Immature natural killer cell (primary cell): Measurements from ENCODE around the gene SDK1. TPM values are rescaled to one million over a fixed set of nuclear protein-coding genes. Genes with fewer than 3 reads are reported as not detected.

Experiments
- DNase-seq, 3 donors: peaks; one replicate each; pipeline ENCODE4 v3.0.0; 2022; ENCODE audit warnings: mixed read lengths in 1 of 3
- H3K27ac Mint-ChIP-seq, 6 donors: one replicate each; pipeline ENCODE4 v1.8.0; 2020; ENCODE audit warnings: mixed read lengths in 6 of 6, mild to moderate bottlenecking in 5 of 6, inconsistent platforms in 4 of 6, moderate library complexity in 3 of 6
- H3K27me3 Mint-ChIP-seq, 3 donors: one replicate each; pipeline ENCODE4 v1.8.0; 2020 to 2021; ENCODE audit warnings: low read depth in 3 of 3, mild to moderate bottlenecking in 3 of 3, mixed read lengths in 3 of 3, moderate library complexity in 3 of 3, inconsistent platforms in 1 of 3
- H3K36me3 Mint-ChIP-seq, 3 donors: one replicate each; pipeline ENCODE4 v1.8.0; 2020; ENCODE audit warnings: mixed read lengths in 3 of 3, inconsistent platforms in 2 of 3, mild to moderate bottlenecking in 2 of 3
- H3K4me1 Mint-ChIP-seq, 2 donors: one replicate each; pipeline ENCODE4 v1.8.0; 2020; ENCODE audit warnings: inconsistent platforms in 2 of 2, mild to moderate bottlenecking in 2 of 2, mixed read lengths in 2 of 2, moderate library complexity in 1 of 2
- H3K4me3 Mint-ChIP-seq, 5 donors: one replicate each; pipeline ENCODE4 v1.8.0; 2020; ENCODE audit warnings: mild to moderate bottlenecking in 5 of 5, mixed read lengths in 5 of 5, inconsistent platforms in 3 of 5, moderate library complexity in 3 of 5
- H3K9me3 Mint-ChIP-seq, 6 donors: one replicate each; pipeline ENCODE4 v1.8.0; 2020; ENCODE audit warnings: mild to moderate bottlenecking in 6 of 6, mixed read lengths in 6 of 6, inconsistent platforms in 4 of 6, moderate library complexity in 3 of 6
- polyA plus RNA-seq, 3 donors: library from polyadenylated mRNA; unstranded; fragments of 300-500 nt; fragmentation: Illumina TruSeq; gene quantifications; one replicate each; pipeline ENCODE4 v1.2.3, GENCODE V29; 2021

The SDK1 gene
- polyA plus RNA-seq, 3 donors from 2014 or later: not detected

- no peak overlapping the region for H3K4me3 Mint-ChIP-seq
- H3K9me3 Mint-ChIP-seq: no peaks in the 10 kb centered on the region
- no peaks in the 10 kb centered on the region for H3K4me1 Mint-ChIP-seq
- H3K27me3 Mint-ChIP-seq: peaks cover 0 to 2% (median 0%) of the 10 kb centered on the region in 3 donors
- no peak for DNase-seq
- no peaks in the 10 kb centered on the region for H3K36me3 Mint-ChIP-seq
- no peak overlapping the region for H3K27ac Mint-ChIP-seq
Observed at GRCh38 chr7:4196121-4196819, 895.2 kb downstream of the SDK1 start.

- no peak overlapping the region for H3K27ac Mint-ChIP-seq
- no peak for DNase-seq
- no peaks in the 10 kb centered on the region for H3K36me3 Mint-ChIP-seq
- no peaks in the 10 kb centered on the region for H3K4me1 Mint-ChIP-seq
- H3K9me3 Mint-ChIP-seq: no peaks in the 10 kb centered on the region
- peaks cover 0 to 2% (median 0%) of the 10 kb centered on the region in 3 donors for H3K27me3 Mint-ChIP-seq
- H3K4me3 Mint-ChIP-seq: no peak overlapping the region
Observed at GRCh38 chr7:4198301-4198700, 897.2 kb downstream of the SDK1 start.

GRCh38 chr7:4200546-4201094 is 899.6 kb downstream of the SDK1 start:
- H3K4me1 Mint-ChIP-seq: no peaks in the 10 kb centered on the region
- peaks cover 0 to 4% (median 3%) of the 10 kb centered on the region in 3 donors for H3K27me3 Mint-ChIP-seq
- H3K27ac Mint-ChIP-seq: no peak overlapping the region
- DNase-seq: no peak
- H3K36me3 Mint-ChIP-seq: no peaks in the 10 kb centered on the region
- peaks cover 0 to 1% (median 0%) of the 10 kb centered on the region in 6 donors for H3K9me3 Mint-ChIP-seq
- no peak overlapping the region for H3K4me3 Mint-ChIP-seq

DNA sequence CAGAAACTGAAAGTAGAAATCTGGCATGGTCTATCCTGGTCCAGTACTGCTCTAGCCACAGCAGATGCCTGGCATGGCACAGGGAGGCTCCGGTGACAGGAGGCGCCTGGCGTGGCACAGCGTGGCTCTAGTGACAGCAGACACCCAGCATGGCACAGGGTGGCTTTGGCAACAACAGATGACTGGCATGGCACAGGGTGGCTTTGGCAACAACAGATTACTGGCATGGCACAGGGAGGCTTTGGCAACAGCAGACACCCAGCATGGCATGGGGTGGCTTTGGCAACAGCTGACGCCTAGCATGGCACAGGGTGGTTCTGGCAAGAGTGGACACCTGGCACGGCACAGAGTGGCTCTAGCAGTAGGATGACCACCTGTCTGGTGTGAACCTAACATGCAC is 900.5 kb downstream of the SDK1 start:
- no peak for DNase-seq
- Mint-ChIP-seq H3K36me3 (no peaks in the 10 kb centered on the region), H3K4me3 (no peak overlapping the region), H3K27ac (no peak overlapping the region), H3K4me1 (no peaks in the 10 kb centered on the region), H3K27me3 (peaks cover 0 to 4% (median 3%) of the 10 kb centered on the region in 3 donors), H3K9me3 (peaks cover 0 to 1% (median 0%) of the 10 kb centered on the region in 6 donors)

GRCh38 chr7:4202154-4202736 is 901.2 kb downstream of the SDK1 start:
- no peak overlapping the region for H3K4me3 Mint-ChIP-seq
- H3K36me3 Mint-ChIP-seq: no peaks in the 10 kb centered on the region
- peaks cover 0 to 4% (median 3%) of the 10 kb centered on the region in 3 donors for H3K27me3 Mint-ChIP-seq
- peaks cover 0 to 1% (median 0%) of the 10 kb centered on the region in 6 donors for H3K9me3 Mint-ChIP-seq
- no peaks in the 10 kb centered on the region for H3K4me1 Mint-ChIP-seq
- no peak for DNase-seq
- H3K27ac Mint-ChIP-seq: no peak overlapping the region

DNA sequence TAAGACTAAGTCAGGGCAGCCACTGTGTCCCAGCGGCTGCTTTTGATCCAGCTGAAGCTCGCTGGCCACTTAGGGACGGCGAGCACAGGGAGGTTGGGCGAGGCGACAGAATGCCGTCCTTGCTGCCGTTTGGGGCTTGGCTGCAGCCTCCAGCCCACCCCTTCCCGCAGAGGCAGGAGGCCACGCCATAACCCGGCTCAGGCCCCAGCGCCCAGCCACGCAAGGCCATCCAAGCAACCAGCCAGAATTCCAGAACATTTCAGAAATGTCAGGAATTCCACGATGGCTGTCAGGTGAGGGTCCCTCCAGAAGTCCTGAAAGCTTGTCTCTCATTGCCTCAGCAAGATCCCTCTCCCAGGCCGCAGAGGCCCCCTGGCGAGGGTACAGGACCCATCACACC is 901.9 kb downstream of the SDK1 start:
- H3K9me3 Mint-ChIP-seq: peaks cover 0 to 1% (median 0%) of the 10 kb centered on the region in 6 donors
- H3K4me3 Mint-ChIP-seq: no peak overlapping the region
- no peaks in the 10 kb centered on the region for H3K4me1 Mint-ChIP-seq
- peaks cover 0 to 3% (median 2%) of the 10 kb centered on the region in 3 donors for H3K27me3 Mint-ChIP-seq
- no peak overlapping the region for H3K27ac Mint-ChIP-seq
- H3K36me3 Mint-ChIP-seq: no peaks in the 10 kb centered on the region
- no peak for DNase-seq

GRCh38 chr7:4203626-4204512 is 902.8 kb downstream of the SDK1 start:
- no peak for DNase-seq
- Mint-ChIP-seq H3K27me3 (peaks cover 0 to 3% (median 2%) of the 10 kb centered on the region in 3 donors), H3K9me3 (peaks cover 0 to 1% (median 0%) of the 10 kb centered on the region in 6 donors), H3K36me3 (no peaks in the 10 kb centered on the region), H3K27ac (peak overlapping the region in 2 of 6 donors; percentile 68 to 76), H3K4me3 (peak overlapping the region in 2 of 5 donors; percentile 65 to 85), H3K4me1 (no peaks in the 10 kb centered on the region)

DNA sequence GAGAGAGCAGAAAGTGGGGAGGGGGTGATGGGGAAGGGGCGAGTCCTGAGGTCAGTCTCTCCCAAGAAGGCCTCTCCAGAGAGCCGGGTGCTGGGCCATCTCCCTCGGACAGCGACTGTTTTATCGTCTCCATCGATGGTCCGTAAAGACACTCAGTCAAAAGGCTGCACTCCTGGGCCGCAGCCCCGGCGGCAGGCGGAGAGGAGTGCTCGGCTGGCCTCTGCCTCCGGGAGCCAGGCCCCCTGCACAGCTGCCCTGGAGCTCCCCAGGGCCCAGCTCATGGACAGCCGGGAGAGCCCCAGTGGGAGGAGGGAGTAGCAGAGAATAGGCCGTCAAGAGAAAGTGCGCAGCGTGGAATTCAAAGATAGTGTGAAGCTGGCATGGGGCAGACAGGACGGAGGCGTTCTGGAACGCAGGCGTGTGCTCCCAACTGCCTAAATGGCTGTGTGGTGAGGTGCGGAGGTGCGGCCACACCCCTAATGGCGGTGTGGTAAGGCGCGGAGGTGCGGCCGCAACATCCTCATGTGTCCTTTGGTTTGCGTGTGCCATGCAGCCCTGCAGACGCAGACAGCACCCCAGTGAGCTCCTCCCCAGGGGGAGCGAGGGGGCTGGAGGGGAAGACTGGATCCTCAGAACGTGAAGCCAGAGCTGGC is 903.6 kb downstream of the SDK1 start:
- peak in 1 of 3 donors; percentile 40 for DNase-seq
- Mint-ChIP-seq H3K27ac (peak overlapping the region in 2 of 6 donors; percentile 76 to 87), H3K4me1 (no peaks in the 10 kb centered on the region), H3K4me3 (peak overlapping the region in 2 of 5 donors; percentile 85 to 86), H3K9me3 (peaks cover 0 to 1% (median 0%) of the 10 kb centered on the region in 6 donors), H3K27me3 (peaks cover 0 to 4% (median 3%) of the 10 kb centered on the region in 3 donors), H3K36me3 (no peaks in the 10 kb centered on the region)

GRCh38 chr7:4205828-4206227 is 904.8 kb downstream of the SDK1 start:
- no peak for DNase-seq
- peaks cover 0 to 1% (median 0%) of the 10 kb centered on the region in 6 donors for H3K9me3 Mint-ChIP-seq
- no peak overlapping the region for H3K4me3 Mint-ChIP-seq
- peaks cover 0 to 5% (median 4%) of the 10 kb centered on the region in 3 donors for H3K27me3 Mint-ChIP-seq
- no peaks in the 10 kb centered on the region for H3K4me1 Mint-ChIP-seq
- no peaks in the 10 kb centered on the region for H3K36me3 Mint-ChIP-seq
- peak overlapping the region in 1 of 6 donors; percentile 76 for H3K27ac Mint-ChIP-seq

DNA sequence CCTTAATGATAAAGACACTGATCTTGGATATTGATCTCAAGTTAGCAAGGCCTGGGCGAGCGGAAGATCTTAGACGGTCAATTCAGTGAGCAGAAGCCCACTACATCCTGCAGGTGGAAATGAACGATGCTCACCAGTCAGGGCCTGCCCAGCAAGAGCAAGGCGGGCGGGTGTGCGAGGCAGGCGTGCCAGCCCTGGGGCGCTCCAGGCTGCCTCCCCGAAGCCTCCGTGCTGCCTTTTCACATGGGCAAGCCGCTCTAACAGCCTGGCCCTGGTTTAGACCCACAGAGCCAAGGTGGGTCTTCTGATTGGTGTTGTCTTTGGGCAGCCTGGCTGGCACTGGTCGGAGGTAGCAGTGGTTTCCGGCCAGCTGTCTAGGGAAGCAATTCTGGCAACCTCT is 906.0 kb downstream of the SDK1 start:
- peaks cover 0 to 5% (median 4%) of the 10 kb centered on the region in 3 donors for H3K27me3 Mint-ChIP-seq
- H3K4me1 Mint-ChIP-seq: no peaks in the 10 kb centered on the region
- no peaks in the 10 kb centered on the region for H3K36me3 Mint-ChIP-seq
- H3K27ac Mint-ChIP-seq: peak overlapping the region in 1 of 6 donors; percentile 57
- H3K9me3 Mint-ChIP-seq: peaks cover 0 to 1% (median 0%) of the 10 kb centered on the region in 6 donors
- no peak for DNase-seq
- no peak overlapping the region for H3K4me3 Mint-ChIP-seq

- Mint-ChIP-seq H3K27me3 (peaks cover 0 to 5% (median 4%) of the 10 kb centered on the region in 3 donors), H3K36me3 (no peaks in the 10 kb centered on the region), H3K27ac (no peak overlapping the region), H3K4me1 (no peaks in the 10 kb centered on the region), H3K9me3 (peaks cover 0 to 1% (median 0%) of the 10 kb centered on the region in 6 donors), H3K4me3 (no peak overlapping the region)
- DNase-seq: no peak
Observed at GRCh38 chr7:4208086-4208485, 907.0 kb downstream of the SDK1 start.

GRCh38 chr7:4208586-4208985 is 907.5 kb downstream of the SDK1 start:
- H3K9me3 Mint-ChIP-seq: peaks cover 0 to under 1% (median 0%) of the 10 kb centered on the region in 6 donors
- peaks cover 0 to 6% (median 5%) of the 10 kb centered on the region in 3 donors for H3K27me3 Mint-ChIP-seq
- no peaks in the 10 kb centered on the region for H3K36me3 Mint-ChIP-seq
- H3K4me1 Mint-ChIP-seq: no peaks in the 10 kb centered on the region
- H3K4me3 Mint-ChIP-seq: no peak overlapping the region
- no peak overlapping the region for H3K27ac Mint-ChIP-seq
- no peak for DNase-seq

GRCh38 chr7:4209126-4209525 is 908.1 kb downstream of the SDK1 start:
- no peak overlapping the region for H3K27ac Mint-ChIP-seq
- H3K4me1 Mint-ChIP-seq: no peaks in the 10 kb centered on the region
- peaks cover 0 to 7% (median 5%) of the 10 kb centered on the region in 3 donors for H3K27me3 Mint-ChIP-seq
- DNase-seq: no peak
- H3K4me3 Mint-ChIP-seq: no peak overlapping the region
- no peaks in the 10 kb centered on the region for H3K36me3 Mint-ChIP-seq
- no peaks in the 10 kb centered on the region for H3K9me3 Mint-ChIP-seq
